H1 (cell line): ENCODE data around the gene SAXO1. TPM values are rescaled to one million over a fixed set of nuclear protein-coding genes. Genes with fewer than 3 reads are reported as not detected.

Source experiments
- ASH2L ChIP-seq: fragments of 200-600, 300-600 bp; sonication (generic); IDR thresholded peaks from one replicate; pipeline ENCODE4 v1.7.1; 2017; ENCODE audit warnings: low read length
- CHD2 ChIP-seq: IDR thresholded peaks from 2 replicates; pipeline ENCODE4 v1.6.1; 2012; ENCODE audit warnings: low read length, improper control_type of control experiment
- CREB1 ChIP-seq: IDR thresholded peaks from 2 replicates; pipeline ENCODE4 v1.6.1; 2012; ENCODE audit warnings: inconsistent platforms
- CTBP2 ChIP-seq: IDR thresholded peaks from 2 replicates; pipeline ENCODE4 v1.7.0; 2011; ENCODE audit warnings: borderline replicate concordance, mild to moderate bottlenecking, moderate library complexity, mixed read lengths, low read length; ENCODE audit not compliant: insufficient read depth, insufficient read length
- POU5F1 ChIP-seq: IDR thresholded peaks from 2 replicates; pipeline ENCODE4 v1.6.1; 2011; ENCODE audit warnings: low read depth, mild to moderate bottlenecking, low read length, moderate library complexity
- SP4 ChIP-seq: IDR thresholded peaks from 2 replicates; pipeline ENCODE4 v1.6.1; 2012; ENCODE audit warnings: low read length, inconsistent platforms
- TBP ChIP-seq: IDR thresholded peaks from 2 replicates; pipeline ENCODE4 v1.6.1; 2011; ENCODE audit warnings: low read depth, low read length, improper control_type of control experiment
- polyA plus RNA-seq, 7 experiments: library from polyadenylated mRNA; depleted of rRNA in 3 of 7; stranded (reverse) in 5 of 7; unstranded in 2 of 7; fragments of >200 nt in 5 of 7; fragments of 200-250 nt in 2 of 7; gene quantifications; 1 replicate in 5 of 7; 2 replicates in 1 of 7; 4 replicates in 1 of 7; pipeline versions ENCODE4 v1.2.1 to v1.2.3, GENCODE V29; 2011 to 2013; ENCODE audit warnings: missing spikeins in 2 of 7, mixed read lengths in 2 of 7
- total RNA-seq: library from RNA; stranded (reverse); fragmentation: NEBNext Ultra II Directional; extraction: Animal tissue kit (Norgen Biotek cat#: 25700); gene quantifications from 2 replicates; pipeline ENCODE4 v1.2.1, GENCODE V29; 2021

Gene SAXO1
- total and polyA plus RNA-seq, 2 of the 8 experiments (the other 6 are each of a cell fraction or from before 2014, with no cell fraction given): 0.11 to 0.20 TPM

- TF ChIP-seq POU5F1 (no peak), CTBP2 (no peak), CHD2 (no peak), ASH2L (no peak), SP4 (no peak), CREB1 (no peak), TBP (no peak)
These were observed 142.6 kb downstream of the SAXO1 start (continued) for GRCh38 chr9:18890372-18890771.
